GM21367 (cell line): ENCODE data around the gene NOTCH2.

ENCODE experiments used
- ATAC-seq: cut with Tn5 transposase; IDR thresholded peaks from one replicate; pipeline ENCODE4 v1.9.1; 2021; ENCODE audit not compliant: unreplicated experiment

NOTCH2 gene

DNA sequence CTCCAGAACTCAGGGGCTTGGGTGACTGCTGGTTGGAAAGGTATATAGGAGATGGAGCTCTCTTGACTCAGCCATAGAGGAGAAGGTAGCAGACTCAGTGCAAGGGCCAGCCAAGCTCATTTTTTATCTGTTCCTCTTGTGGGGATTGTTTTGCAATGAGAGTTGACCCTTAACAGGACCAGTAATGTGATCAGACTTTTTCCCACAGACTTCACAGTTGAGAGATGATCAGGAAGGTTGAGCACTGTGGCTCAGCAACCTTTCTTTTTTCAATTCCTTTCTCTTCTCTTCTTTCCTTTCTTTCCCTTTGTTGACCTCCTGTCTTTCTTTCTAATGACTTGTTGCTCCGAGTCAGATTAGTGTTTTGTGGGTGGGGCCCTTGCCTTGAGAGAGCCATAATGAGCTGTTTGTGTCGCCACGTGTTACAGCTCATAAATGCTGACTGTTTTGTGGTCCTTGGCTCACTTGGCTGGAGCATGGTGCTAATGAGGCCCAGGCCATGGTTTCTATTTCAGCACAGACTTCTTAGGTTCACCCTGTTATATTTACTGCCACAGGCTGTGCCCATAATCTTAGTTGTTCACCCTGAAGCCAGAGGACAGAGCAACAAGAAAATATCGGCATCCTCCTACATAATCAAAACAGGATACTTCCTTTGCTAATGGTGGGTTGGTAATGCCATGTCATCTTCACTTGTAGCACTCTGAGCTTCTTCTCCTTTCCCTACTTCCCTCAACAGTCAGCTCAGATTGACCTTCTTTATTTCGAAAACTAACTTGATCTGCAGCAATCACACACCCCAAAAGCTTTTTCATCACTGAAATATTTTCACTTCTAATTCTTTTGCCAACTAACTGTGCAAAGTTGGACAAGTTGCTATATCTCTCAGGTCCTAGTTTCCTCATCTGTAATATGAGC, 187.1 kb downstream of the NOTCH2 start:
- ATAC-seq, result no peak

DNA sequence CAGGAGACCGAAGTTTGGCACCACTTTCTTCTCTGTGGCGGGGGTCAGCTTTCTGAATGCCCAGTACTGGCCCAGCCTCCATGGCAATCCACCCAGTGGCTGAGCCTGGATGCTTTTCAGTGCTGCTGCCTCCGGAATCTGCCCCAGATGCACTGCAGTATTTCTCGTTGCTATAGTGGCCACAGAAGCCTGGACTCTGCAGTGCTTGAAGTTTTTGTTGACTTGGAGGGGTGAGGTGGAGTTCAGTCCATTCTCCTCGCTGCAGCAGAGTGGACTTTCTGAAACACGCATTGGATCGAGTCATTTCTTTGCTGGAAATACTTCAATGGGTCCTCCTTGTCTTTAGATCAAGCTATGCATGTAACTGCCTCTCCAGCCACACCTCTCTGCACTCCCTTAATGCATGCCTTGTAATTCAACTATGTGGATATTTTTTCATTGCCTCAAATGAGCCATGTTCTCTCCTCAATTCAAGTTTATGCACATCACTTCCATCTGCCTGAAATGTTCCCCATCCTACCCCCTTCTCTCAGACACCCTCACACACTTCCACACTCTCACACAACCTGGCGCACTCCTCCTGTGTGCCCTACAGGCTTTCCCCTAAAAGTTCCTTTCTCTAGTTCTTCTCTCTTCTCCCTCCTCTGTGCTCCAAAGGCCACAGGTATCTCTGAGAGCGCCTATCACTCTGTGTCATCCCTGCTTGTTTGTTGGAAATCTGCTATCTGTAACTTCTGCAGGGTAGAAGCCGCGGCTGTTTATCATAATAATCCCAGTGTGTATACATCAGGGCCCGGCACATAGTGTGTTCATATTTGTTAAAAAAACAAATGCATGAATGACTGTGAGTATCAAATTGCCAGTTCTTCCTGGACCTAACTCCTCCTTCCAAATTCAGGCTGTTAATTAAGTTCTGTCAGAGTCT, 189.7 kb downstream of the NOTCH2 start:
- no peak for ATAC-seq

DNA sequence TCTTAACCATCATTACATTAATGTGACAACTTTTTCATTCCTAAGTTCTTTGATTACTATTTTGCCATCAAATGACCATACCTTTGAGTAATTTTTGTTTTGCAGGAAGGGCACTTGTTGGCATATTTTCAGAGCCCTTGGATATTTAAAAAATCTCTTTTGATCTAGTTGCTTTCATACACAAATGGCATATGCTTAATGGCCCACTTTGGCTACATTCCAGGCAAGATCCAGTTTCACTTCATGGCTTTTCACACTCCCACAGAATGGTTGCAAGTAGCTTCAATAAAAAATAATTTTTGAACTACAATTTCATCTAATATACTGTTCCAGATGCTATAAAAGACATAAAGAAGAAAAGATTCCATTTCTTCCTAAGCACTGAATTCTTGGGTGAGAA, 191.3 kb downstream of the NOTCH2 start:
- ATAC-seq, result no peak

DNA sequence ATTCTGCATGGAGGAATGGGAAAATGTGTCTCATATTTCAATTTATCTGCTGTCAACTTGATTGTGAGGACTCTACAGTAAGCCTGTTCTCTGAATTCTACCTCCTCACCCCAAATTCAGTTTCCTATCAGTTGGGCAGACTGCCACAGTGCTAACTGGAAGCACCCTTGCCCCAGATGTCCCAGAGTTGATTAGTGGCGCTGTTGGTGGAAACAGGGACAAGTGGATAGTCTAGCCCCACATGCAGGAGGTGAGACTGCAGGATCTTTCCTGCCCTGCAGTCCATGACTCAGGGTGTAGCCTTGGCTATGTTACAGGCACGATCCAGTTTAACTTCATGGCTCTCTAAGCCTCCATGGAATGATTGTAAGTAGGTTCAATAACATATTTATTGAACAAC, 195.3 kb downstream of the NOTCH2 start:
- no peak for ATAC-seq

DNA sequence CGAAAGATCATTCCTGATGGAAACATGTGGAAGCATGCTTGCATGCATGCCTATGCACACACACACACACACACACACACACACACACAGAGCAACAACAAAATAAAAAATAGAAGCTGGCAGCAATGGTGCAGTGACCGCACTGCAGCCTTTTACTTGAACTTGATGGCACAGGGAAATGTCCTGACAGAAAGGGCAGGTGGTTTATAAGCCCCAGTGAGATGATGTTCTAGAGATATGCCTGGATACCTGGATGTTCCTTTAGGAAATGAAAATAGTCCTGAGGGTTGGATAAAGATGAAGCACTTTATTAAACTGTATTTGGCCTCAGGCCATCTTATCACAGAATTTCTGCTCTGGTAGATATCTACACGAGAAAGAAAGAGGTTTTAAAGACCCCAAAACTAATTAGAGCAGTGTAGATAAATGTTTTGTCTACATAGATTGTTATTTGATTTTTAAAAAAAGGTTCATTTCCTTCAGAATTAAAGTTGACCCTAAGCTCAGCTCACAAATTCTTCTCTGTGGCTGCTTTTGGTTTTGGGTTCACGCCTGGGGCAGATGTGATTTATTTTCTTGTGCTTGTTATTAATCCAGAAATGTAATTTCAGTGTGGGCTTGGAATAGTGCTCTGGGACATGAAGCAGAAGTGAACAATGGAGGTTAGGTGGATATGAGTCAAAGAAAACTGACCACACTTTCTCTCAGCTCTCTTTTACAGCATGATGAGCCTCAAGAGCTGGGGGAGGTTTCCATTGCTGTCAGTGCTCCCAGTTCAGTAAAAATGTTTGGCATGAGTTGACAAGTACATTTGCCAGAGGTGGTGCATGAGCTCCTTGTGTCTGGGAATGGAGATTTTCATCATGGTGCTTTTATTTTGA, 196.1 kb downstream of the NOTCH2 start:
- ATAC-seq, result no peak

DNA sequence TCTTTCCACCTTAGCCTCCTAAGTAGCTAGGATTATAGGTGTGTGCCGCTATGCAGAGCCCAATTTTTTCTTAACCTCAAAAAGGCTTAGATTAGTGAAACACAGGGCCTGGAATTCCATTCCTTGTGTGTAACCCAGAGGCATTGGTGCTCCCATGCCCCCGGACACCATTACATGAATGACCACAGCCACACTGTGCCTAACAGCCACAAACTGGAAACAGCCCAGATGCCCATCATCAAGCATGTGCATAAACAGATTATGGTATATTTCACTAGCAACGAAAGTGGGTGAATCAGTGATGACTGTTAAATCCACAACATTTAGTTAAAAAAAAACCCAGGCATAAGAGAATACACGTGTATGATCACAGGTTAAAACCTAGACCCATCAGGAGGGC, 197.6 kb downstream of the NOTCH2 start:
- ATAC-seq, result no peak

DNA sequence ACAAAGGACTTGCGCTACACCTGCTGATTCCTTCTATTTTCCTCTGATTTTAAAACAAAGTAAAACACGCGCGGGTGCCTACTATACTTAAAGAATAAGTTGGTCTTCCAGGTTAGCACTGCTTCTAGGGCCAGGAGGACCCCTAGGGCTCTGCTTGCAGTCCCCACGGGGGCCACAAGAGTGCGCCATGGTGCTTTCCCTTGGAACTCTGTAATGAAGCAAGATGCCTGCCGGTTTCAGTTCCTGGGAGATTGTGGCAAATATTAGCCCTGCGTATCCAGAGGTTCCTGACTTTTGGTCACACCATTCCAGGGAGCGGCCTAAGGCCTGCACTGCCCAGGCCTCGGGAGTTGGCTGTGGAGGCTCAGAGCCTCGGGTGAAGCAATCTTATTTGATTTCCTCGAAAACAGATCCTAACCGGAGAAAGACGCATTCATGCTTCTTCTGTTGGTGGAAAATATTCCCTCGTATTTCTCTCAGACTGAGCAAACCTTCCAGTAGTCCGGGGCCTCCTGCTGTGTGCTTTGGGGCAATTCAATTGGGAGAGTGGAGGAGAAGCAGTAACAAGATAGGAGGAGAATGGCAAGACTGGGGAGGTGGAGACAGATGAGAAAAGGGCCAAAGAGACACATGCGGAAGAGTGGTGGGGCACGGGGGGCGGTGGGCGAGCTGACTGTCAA, 198.4 kb downstream of the NOTCH2 start:
- ATAC-seq, result no peak

DNA sequence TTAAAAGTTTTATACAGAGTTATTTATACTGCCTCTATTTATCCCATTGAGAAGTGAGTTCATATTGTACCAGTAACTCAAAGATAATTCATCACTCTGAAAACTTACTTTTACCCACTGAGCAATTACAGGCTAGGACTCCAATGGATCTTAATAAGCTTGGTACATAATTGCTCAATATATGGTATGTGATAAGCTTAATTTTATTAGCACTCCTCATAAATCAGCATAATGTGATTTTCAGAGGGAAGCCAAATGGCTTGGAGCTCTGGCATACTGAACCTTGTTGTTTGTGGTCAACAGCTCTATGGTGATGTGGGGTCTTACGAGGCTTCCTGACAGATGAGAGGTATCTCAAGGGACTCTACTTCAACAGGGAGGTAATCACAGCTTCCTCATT, 199.5 kb downstream of the NOTCH2 start:
- no peak for ATAC-seq

DNA sequence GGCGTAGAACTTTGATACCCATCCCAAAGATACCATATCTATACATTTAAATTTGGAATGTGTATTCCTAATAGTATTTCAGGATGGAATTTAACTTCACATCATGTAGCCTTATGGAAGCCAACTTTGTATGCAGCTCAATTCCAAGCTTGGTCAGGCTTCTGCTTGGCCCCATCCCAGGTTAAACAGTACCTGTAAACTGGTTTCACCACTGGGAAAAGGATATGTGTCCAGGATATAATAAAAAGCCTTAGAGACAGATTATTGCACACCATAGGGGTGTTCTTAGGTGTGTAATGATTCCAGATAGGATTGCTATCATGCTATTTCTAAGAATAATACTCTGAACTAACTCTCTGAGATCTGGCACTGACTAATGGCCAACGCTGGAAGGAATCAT, 201.3 kb downstream of the NOTCH2 start:
- no peak for ATAC-seq

DNA sequence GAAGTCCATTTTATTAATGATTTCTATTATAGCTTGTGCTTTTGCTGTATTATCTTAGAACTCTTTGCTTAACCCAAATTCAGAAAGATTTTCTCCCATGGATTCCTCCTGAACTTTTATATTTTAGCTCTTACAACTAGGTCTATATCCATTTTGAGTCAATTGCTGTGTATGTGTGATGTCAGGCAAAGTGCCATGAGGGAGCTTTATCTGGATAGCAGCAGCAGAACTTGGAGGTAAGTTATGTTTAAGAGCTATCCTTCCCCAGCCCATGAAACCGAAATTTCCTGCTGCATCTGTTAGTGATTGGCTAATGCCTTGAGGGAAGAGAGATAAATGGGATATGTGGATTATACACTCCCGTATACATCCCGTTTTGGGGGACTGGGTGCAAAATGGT, 203.0 kb downstream of the NOTCH2 start:
- no peak for ATAC-seq

DNA sequence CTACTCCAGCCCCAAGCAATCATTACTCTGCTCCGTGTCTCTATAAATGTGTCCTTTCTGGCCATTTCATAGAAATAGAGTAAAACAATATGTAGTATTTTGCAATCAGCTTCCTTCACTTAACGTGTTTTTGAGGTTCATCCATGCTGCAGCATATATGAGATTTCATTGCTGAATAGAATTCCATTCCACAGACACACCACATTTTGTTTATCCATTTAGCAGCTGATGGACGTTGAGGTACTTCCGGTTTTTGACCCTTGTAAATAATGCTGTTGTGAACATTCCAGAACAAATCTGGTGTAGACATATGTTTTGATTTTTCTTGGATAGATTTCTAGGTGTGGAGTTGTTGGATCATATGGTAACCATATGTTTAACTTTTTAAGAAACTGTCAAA, 203.8 kb downstream of the NOTCH2 start:
- ATAC-seq, result no peak

DNA sequence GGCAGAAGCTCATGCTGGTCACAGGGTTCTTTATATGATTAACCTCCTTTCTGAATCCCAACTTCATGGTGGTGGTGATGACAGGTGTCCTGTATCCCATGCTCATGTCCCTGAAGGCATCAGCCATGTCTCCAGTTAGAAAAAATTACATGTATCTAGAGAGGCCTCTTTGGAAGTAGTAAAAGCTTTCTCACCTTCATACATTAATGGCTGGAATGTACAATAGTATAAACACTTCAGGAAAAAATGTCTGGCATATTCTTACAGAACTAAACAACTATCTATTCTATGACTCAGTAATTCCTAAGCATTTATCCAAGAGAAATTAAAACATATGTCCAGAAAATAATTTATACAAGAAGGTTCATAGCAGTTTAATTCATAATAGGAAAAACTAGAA, 207.2 kb downstream of the NOTCH2 start:
- no peak for ATAC-seq
